Smooth muscle cell (in vitro differentiated cells): ENCODE results near the gene RBPMS2. TPM values are rescaled to one million over a fixed set of nuclear protein-coding genes. Genes with fewer than 3 reads are reported as not detected.

ENCODE experiments used
- DNase-seq: peaks from one replicate; lab custom pipeline; 2025; ENCODE audit not compliant: unreplicated experiment; lab: John Stamatoyannopoulos, UW
- H2AFZ ChIP-seq: fragments of 200-600 bp; sonication (generic); 2 replicates; pipeline ENCODE4 v1.6.0; 2016; ENCODE audit warnings: antibody characterized with exemption, low read depth, mild to moderate bottlenecking
- H3F3A ChIP-seq: fragments of 200-600 bp; sonication (generic); 2 replicates; pipeline ENCODE4 v1.6.0; 2017; ENCODE audit warnings: antibody characterized with exemption, low read depth
- H3K27ac ChIP-seq: fragments of 200-600 bp; sonication (generic); 2 replicates; pipeline ENCODE4 v1.5.1; 2016; ENCODE audit warnings: low read depth, mild to moderate bottlenecking
- H3K27me3 ChIP-seq: fragments of 200-600 bp; sonication (generic); 2 replicates; pipeline ENCODE4 v1.6.1; 2016; ENCODE audit warnings: low read depth, mild to moderate bottlenecking
- H3K36me3 ChIP-seq: fragments of 200-600 bp; sonication (generic); 2 replicates; pipeline ENCODE4 v1.5.1; 2016; ENCODE audit warnings: low read depth
- H3K4me1 ChIP-seq: fragments of 200-600 bp; sonication (generic); 2 replicates; pipeline ENCODE4 v1.5.1; 2016; ENCODE audit warnings: low read depth
- H3K4me2 ChIP-seq: fragments of 200-600 bp; sonication (generic); 2 replicates; pipeline ENCODE4 v1.6.0; 2016; ENCODE audit warnings: mild to moderate bottlenecking
- H3K4me3 ChIP-seq: fragments of 200-600 bp; sonication (generic); 2 replicates; pipeline ENCODE4 v1.5.1; 2016; ENCODE audit warnings: mild to moderate bottlenecking
- H3K79me2 ChIP-seq: fragments of 200-600 bp; sonication (generic); 2 replicates; pipeline ENCODE4 v1.6.0; 2016; ENCODE audit warnings: low read depth, mild to moderate bottlenecking
- H3K9ac ChIP-seq: fragments of 200-600 bp; sonication (generic); 2 replicates; pipeline ENCODE4 v1.6.0; 2016; ENCODE audit warnings: low read depth
- H3K9me3 ChIP-seq: fragments of 200-600 bp; sonication (generic); replicated peaks from 2 replicates; pipeline ENCODE4 v1.5.1; 2016; ENCODE audit warnings: low read depth
- H4K20me1 ChIP-seq: fragments of 200-600 bp; sonication (generic); 2 replicates; pipeline ENCODE4 v1.6.0; 2016; ENCODE audit warnings: low read depth
- CTCF ChIP-seq: fragments of 200-600 bp; sonication (generic); IDR thresholded peaks from 2 replicates; pipeline ENCODE4 v1.5.1; 2017; ENCODE audit warnings: borderline replicate concordance, mild to moderate bottlenecking, antibody characterized with exemption; ENCODE audit not compliant: insufficient read depth, poor library complexity, severe bottlenecking
- WGBS: methylation state at CpG from one replicate; pipeline ENCODE4 v1.1.7; 2016; ENCODE audit warnings: low lambda C conversion rate; 5-methylcytosine and 5-hydroxymethylcytosine counted together
- polyA plus RNA-seq: library from polyadenylated mRNA; unstranded; fragments of >200 nt; fragmentation: Nextera tagmentation; extraction: Ambion mirVana; gene quantifications from 2 replicates; pipeline ENCODE4 v1.2.1, GENCODE V29; 2016
- total RNA-seq: library from RNA; depleted of rRNA; stranded (reverse); fragments of >200 nt; gene quantifications from 2 replicates; pipeline ENCODE4 v1.2.3, GENCODE V29; 2014

Gene RBPMS2
- total and polyA plus RNA-seq, 2 experiments from 2014 or later, result 1.5 to 22.1 TPM

DNA sequence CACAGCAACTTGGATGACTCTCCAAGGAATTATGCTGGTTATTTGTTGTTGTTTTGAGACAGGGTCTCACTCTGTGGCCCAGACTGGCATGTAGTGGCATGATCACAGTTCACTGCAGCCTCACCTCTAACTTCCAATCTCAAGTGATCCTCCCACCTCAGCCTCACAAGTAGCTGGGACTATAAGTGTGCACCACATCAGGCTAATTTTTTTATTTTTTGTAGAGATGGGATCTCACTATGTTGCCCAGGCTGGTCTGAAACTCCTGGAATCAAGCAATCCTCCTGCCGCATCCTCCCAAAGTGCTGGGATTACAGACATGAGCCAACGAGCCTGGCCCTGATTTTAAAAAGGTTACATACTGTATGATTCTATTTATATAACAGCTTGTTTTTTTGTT is 63.0 kb downstream of the RBPMS2 start:
- 93% methylated on average over 2 of the region's 2 CpGs for WGBS
- H3K4me3 ChIP-seq, result no peak overlapping the region
- H3K9me3 ChIP-seq, result no peaks in the 10 kb centered on the region

GRCh38 chr15:64710676-64711428 is 64.5 kb downstream of the RBPMS2 start:
- TF ChIP-seq CTCF, result no peak
- DNase-seq, result no peak
- H3K27me3 ChIP-seq, result no peaks in the 10 kb centered on the region
- no peaks in the 10 kb centered on the region for H3K4me1 ChIP-seq
- no peaks in the 10 kb centered on the region for H3K9me3 ChIP-seq
- H3F3A ChIP-seq, result no peaks in the 10 kb centered on the region
- no peak overlapping the region for H2AFZ ChIP-seq
- H4K20me1 ChIP-seq, result no peaks in the 10 kb centered on the region
- no peaks in the 10 kb centered on the region for H3K79me2 ChIP-seq
- H3K4me2 ChIP-seq, result no peak overlapping the region
- no peaks in the 10 kb centered on the region for H3K36me3 ChIP-seq
- H3K27ac ChIP-seq, result no peak overlapping the region
- no peak overlapping the region for H3K9ac ChIP-seq
- no peak overlapping the region for H3K4me3 ChIP-seq
- 96% methylated on average over 7 of the region's 7 CpGs for WGBS

More for the DNA sequence above, 63.0 kb downstream of the RBPMS2 start:
- Histone ChIP-seq H2AFZ (no peak overlapping the region), H3K4me1 (no peaks in the 10 kb centered on the region), H3F3A (no peaks in the 10 kb centered on the region), H3K9ac (no peak overlapping the region), H3K79me2 (no peaks in the 10 kb centered on the region), H3K4me2 (no peak overlapping the region), H3K36me3 (no peaks in the 10 kb centered on the region), H4K20me1 (no peaks in the 10 kb centered on the region), H3K27me3 (no peaks in the 10 kb centered on the region), H3K27ac (no peak overlapping the region)
- DNase-seq, result no peak
- TF ChIP-seq CTCF, result no peak

- H2AFZ ChIP-seq, result no peak overlapping the region
- no peaks in the 10 kb centered on the region for H3K9me3 ChIP-seq
- no peak for TF ChIP-seq CTCF
- H3K27me3 ChIP-seq, result no peaks in the 10 kb centered on the region
- peaks cover 10% of the 10 kb centered on the region for H3F3A ChIP-seq
- H3K4me2 ChIP-seq, result no peak overlapping the region
- WGBS, result 94% methylated on average over 10 of the region's 10 CpGs
- DNase-seq, result no peak
- H3K79me2 ChIP-seq, result peaks cover 17% of the 10 kb centered on the region
- H4K20me1 ChIP-seq, result peaks cover 10% of the 10 kb centered on the region
- H3K9ac ChIP-seq, result no peak overlapping the region
- no peak overlapping the region for H3K4me3 ChIP-seq
- no peaks in the 10 kb centered on the region for H3K36me3 ChIP-seq
- H3K27ac ChIP-seq, result no peak overlapping the region
- H3K4me1 ChIP-seq, result peaks cover 5% of the 10 kb centered on the region
Observed at GRCh38 chr15:64706011-64706911, 69.1 kb downstream of the RBPMS2 start.
